GM21390 (cell line): ENCODE results near the gene ZNF610.

Source experiments
- ATAC-seq: cut with Tn5 transposase; IDR thresholded peaks from one replicate; pipeline ENCODE4 v1.9.1; 2021; ENCODE audit not compliant: unreplicated experiment

ZNF610 gene

GRCh38 chr19:52397310-52398080 is 61.5 kb downstream of the ZNF610 start, which contains the start of gene ZNF528:
Gene ZNF528 (plus strand): TSS chr19:52397849. CDS start chr19:52402014, 4,165 bp downstream.
- ATAC-seq, result peak; percentile 87

- no peak for ATAC-seq
Observed at GRCh38 chr19:52398081-52398441, 62.0 kb downstream of the ZNF610 start.

GRCh38 chr19:52410276-52410675 is 74.2 kb downstream of the ZNF610 start:
- ATAC-seq, result no peak

GRCh38 chr19:52415711-52416110 is 79.7 kb downstream of the ZNF610 start:
- no peak for ATAC-seq
